BE2C (cell line): ENCODE data around the gene SH2B3.
"Not testable (repeated sequence)": the region's sequence is repeated elsewhere in the genome, so short reads cannot be mapped to it uniquely, and the experiment has no call there.

ENCODE experiments used
- DNase-seq: peaks from one replicate; pipeline ENCODE4 v3.0.0-alpha.2; 2020
- H3K27me3 ChIP-seq: fragments of 250-450 bp; sonication (Bioruptor Pico); 2 replicates; pipeline ENCODE4 v1.5.1; 2020; ENCODE audit warnings: mild to moderate bottlenecking
- H3K36me3 ChIP-seq: fragments of 250-450 bp; sonication (Bioruptor Pico); 2 replicates; pipeline ENCODE4 v1.5.1; 2020; ENCODE audit warnings: mild to moderate bottlenecking
- H3K4me1 ChIP-seq: fragments of 250-450 bp; sonication (Bioruptor Pico); 2 replicates; pipeline ENCODE4 v1.5.1; 2020
- H3K4me3 ChIP-seq: 2 replicates; pipeline ENCODE4 v1.5.1; 2011; ENCODE audit warnings: low read depth, low read length
- H3K9me3 ChIP-seq: fragments of 250-450 bp; sonication (Bioruptor Pico); 2 replicates; pipeline ENCODE4 v1.5.1; 2020
- CTCF ChIP-seq: IDR thresholded peaks from 2 replicates; pipeline ENCODE4 v1.5.1; 2012; ENCODE audit warnings: mild to moderate bottlenecking, low read depth, low read length

SH2B3 gene

GRCh38 chr12:111367661-111368221 lies 38.0 kb upstream of the SH2B3 start:
- Histone ChIP-seq H3K9me3 (no peaks in the 10 kb centered on the region), H3K4me3 (peak overlapping the region; percentile 81), H3K36me3 (no peaks in the 10 kb centered on the region), H3K4me1 (no peaks in the 10 kb centered on the region), H3K27me3 (no peaks in the 10 kb centered on the region)
- peak; percentile 33 for DNase-seq
- TF ChIP-seq CTCF = no peak

GRCh38 chr12:111368291-111368787 lies 37.4 kb upstream of the SH2B3 start:
- Histone ChIP-seq H3K4me3 (peak overlapping the region; percentile 81), H3K4me1 (no peaks in the 10 kb centered on the region)
- DNase-seq = peak; percentile 30

GRCh38 chr12:111368788-111369495 lies 36.8 kb upstream of the SH2B3 start, which contains the start of gene PHETA1:
PHETA1 (minus strand) TSS chr12:111369095; CDS start chr12:111363427, 5,668 bp downstream.
- Histone ChIP-seq H3K4me3 (peak within 1 kb of the TSS; percentile 81), H3K27me3 (no peaks in the 10 kb centered on the region), H3K36me3 (no peaks in the 10 kb centered on the region), H3K4me1 (no peaks in the 10 kb centered on the region), H3K9me3 (no peaks in the 10 kb centered on the region)
- DNase-seq = peak; percentile 95
- TF ChIP-seq CTCF = no peak

More at GRCh38 chr12:111368291-111368787, 37.4 kb upstream of the SH2B3 start:
- H3K36me3 ChIP-seq = no peaks in the 10 kb centered on the region
- no peak for TF ChIP-seq CTCF
- no peaks in the 10 kb centered on the region for H3K9me3 ChIP-seq
- no peaks in the 10 kb centered on the region for H3K27me3 ChIP-seq

- TF ChIP-seq CTCF = no peak
- Histone ChIP-seq H3K9me3 (no peaks in the 10 kb centered on the region), H3K27me3 (no peaks in the 10 kb centered on the region), H3K4me1 (no peaks in the 10 kb centered on the region), H3K36me3 (no peaks in the 10 kb centered on the region), H3K4me3 (peak overlapping the region; percentile 81)
- no peak for DNase-seq
These were observed 36.1 kb upstream of the SH2B3 start for GRCh38 chr12:111369496-111370220.

- not testable (repeated sequence) for DNase-seq, H3K27me3 ChIP-seq, H3K36me3 ChIP-seq, H3K4me1 ChIP-seq, H3K9me3 ChIP-seq, H3K4me3 ChIP-seq
These were observed 32.5 kb upstream of the SH2B3 start for GRCh38 chr12:111373231-111373630.

- no peak for TF ChIP-seq CTCF
- H3K4me3 ChIP-seq = no peak overlapping the region
- no peaks in the 10 kb centered on the region for H3K36me3 ChIP-seq
- no peaks in the 10 kb centered on the region for H3K9me3 ChIP-seq
- DNase-seq = no peak
- H3K4me1 ChIP-seq = no peaks in the 10 kb centered on the region
- no peaks in the 10 kb centered on the region for H3K27me3 ChIP-seq
These were observed 28.3 kb upstream of the SH2B3 start for GRCh38 chr12:111377440-111377839.
